Neuronal stem cell (in vitro differentiated cells): ENCODE data around the gene TAF11L5.
"Not testable (repeated sequence)": the region's sequence is repeated elsewhere in the genome, so short reads cannot be mapped to it uniquely, and the experiment has no call there.

Source experiments
- DNase-seq: peaks from one replicate; pipeline ENCODE4 v3.0.0-alpha.2; 2013; ENCODE audit warnings: low spot score
- H2AFZ ChIP-seq: one replicate; pipeline ENCODE4 v1.6.1; 2013; ENCODE audit warnings: mild to moderate bottlenecking, low read length, inconsistent platforms
- H2AK5ac ChIP-seq: 2 replicates; pipeline ENCODE4 v1.6.1; 2013; ENCODE audit warnings: low read depth, mild to moderate bottlenecking, inconsistent platforms, low read length, moderate library complexity, mixed read lengths
- H2BK120ac ChIP-seq: 2 replicates; pipeline ENCODE4 v1.6.1; 2013; ENCODE audit warnings: low read depth, mild to moderate bottlenecking, inconsistent platforms, low read length, moderate library complexity, mixed read lengths
- H2BK12ac ChIP-seq: one replicate; pipeline ENCODE4 v1.6.1; 2013; ENCODE audit warnings: low read length, inconsistent platforms
- H2BK15ac ChIP-seq: 2 replicates; pipeline ENCODE4 v1.6.1; 2013; ENCODE audit warnings: mild to moderate bottlenecking, low read length, inconsistent platforms, mixed read lengths
- H2BK5ac ChIP-seq: one replicate; pipeline ENCODE4 v1.6.1; 2013; ENCODE audit warnings: inconsistent platforms, mild to moderate bottlenecking, low read length, moderate library complexity
- H3K14ac ChIP-seq: one replicate; pipeline ENCODE4 v1.6.1; 2013; ENCODE audit warnings: low read length, inconsistent platforms
- H3K18ac ChIP-seq: 2 replicates; pipeline ENCODE4 v1.6.1; 2013; ENCODE audit warnings: low read length, inconsistent platforms
- H3K23ac ChIP-seq: 2 replicates; pipeline ENCODE4 v1.6.1; 2013; ENCODE audit warnings: low read depth, mild to moderate bottlenecking, mixed read lengths, low read length, inconsistent platforms; ENCODE audit not compliant: poor library complexity
- H3K27ac ChIP-seq: replicated peaks from 3 replicates; pipeline ENCODE4 v1.5.1; 2013; ENCODE audit warnings: low read length, inconsistent platforms
- H3K27me3 ChIP-seq, 3 experiments: 2 replicates each; pipeline ENCODE4 v1.6.1; 2013; ENCODE audit warnings: low read length in 3 of 3, mild to moderate bottlenecking in 2 of 3, inconsistent platforms in 1 of 3, low read depth in 1 of 3, mixed read lengths in 1 of 3, moderate library complexity in 1 of 3; ENCODE audit not compliant: control insufficient read depth in 3 of 3, insufficient read depth in 3 of 3
- H3K36me3 ChIP-seq, 2 donors: replicated peaks in 1 of 2; 2 replicates each; pipeline ENCODE4 v1.6.1; 2013; ENCODE audit warnings: low read length in 2 of 2; ENCODE audit not compliant: control insufficient read depth in 2 of 2, insufficient read depth in 2 of 2
- H3K4ac ChIP-seq: 2 replicates; pipeline ENCODE4 v1.6.1; 2013; ENCODE audit warnings: inconsistent platforms, mild to moderate bottlenecking, low read length, moderate library complexity
- H3K4me1 ChIP-seq, 2 donors: 1 replicate in 1 of 2; 2 replicates in 1 of 2; pipeline ENCODE4 v1.6.1; 2013; ENCODE audit warnings: low read length in 2 of 2, low read depth in 1 of 2; ENCODE audit not compliant: control insufficient read depth in 2 of 2, insufficient read depth in 1 of 2
- H3K4me2 ChIP-seq: one replicate; pipeline ENCODE4 v1.6.1; 2013; ENCODE audit warnings: mild to moderate bottlenecking, low read length, inconsistent platforms; ENCODE audit not compliant: insufficient read depth, poor library complexity, severe bottlenecking
- H3K4me3 ChIP-seq, 2 donors: 2 replicates each; pipeline ENCODE4 v1.5.1; 2013; ENCODE audit warnings: low read length in 2 of 2, mild to moderate bottlenecking in 2 of 2, inconsistent platforms in 1 of 2, moderate library complexity in 1 of 2
- H3K79me1 ChIP-seq: one replicate; pipeline ENCODE4 v1.6.1; 2013; ENCODE audit warnings: low read depth, mild to moderate bottlenecking, inconsistent platforms, low read length, moderate library complexity
- H3K9ac ChIP-seq: one replicate; pipeline ENCODE4 v1.6.1; 2013; ENCODE audit warnings: mild to moderate bottlenecking, low read depth, low read length, inconsistent platforms; ENCODE audit not compliant: poor library complexity
- H3K9me3 ChIP-seq, 2 donors: replicated peaks in 1 of 2; 2 replicates each; pipeline versions ENCODE3 to v1.6.1; 2013; ENCODE audit warnings: low read length in 2 of 2, mild to moderate bottlenecking in 2 of 2, inconsistent platforms in 1 of 2, low read depth in 1 of 2, mixed read lengths in 1 of 2, moderate library complexity in 1 of 2; ENCODE audit not compliant: control insufficient read depth in 2 of 2, insufficient read depth in 1 of 2
- H4K8ac ChIP-seq: one replicate; pipeline ENCODE4 v1.6.1; 2013; ENCODE audit warnings: low read depth, mild to moderate bottlenecking, inconsistent platforms, low read length, moderate library complexity
- H4K91ac ChIP-seq: one replicate; pipeline ENCODE4 v1.6.1; 2013; ENCODE audit warnings: low read length, low read depth, mild to moderate bottlenecking, inconsistent platforms; ENCODE audit not compliant: poor library complexity
- WGBS, 2 donors: extraction: QIAGEN DNeasy Blood & Tissue Kit; methylation state at CpG; one replicate each; pipeline ENCODE4 v1.1.7; 2013; ENCODE audit warnings: missing lambda C conversion rate in 2 of 2, mixed read lengths in 1 of 2; ENCODE audit not compliant: insufficient read length in 2 of 2, insufficient replicate concordance in 1 of 2; ENCODE audit errors: extremely low coverage in 2 of 2; 5-methylcytosine and 5-hydroxymethylcytosine counted together

Gene TAF11L5

GRCh38 chr5:17492770-17493169 lies 32.3 kb upstream of the TAF11L5 start:
- DNase-seq, result no peak
- Histone ChIP-seq H3K9ac (no peak overlapping the region), H3K4me1 (peaks cover 0 to 1% of the 10 kb centered on the region in 2 donors), H3K4me2 (no peak overlapping the region), H3K4ac (no peak overlapping the region), H3K79me1 (no peaks in the 10 kb centered on the region), H3K9me3 (no peaks in the 10 kb centered on the region), H2BK120ac (no peak overlapping the region), H2BK15ac (no peak overlapping the region), H4K8ac (no peak overlapping the region), H3K4me3 (no peak overlapping the region), H2BK12ac (no peak overlapping the region), H3K18ac (no peak overlapping the region), H3K27ac (no peak overlapping the region), H4K91ac (no peak overlapping the region), H2AK5ac (no peak overlapping the region), H3K27me3 (no peaks in the 10 kb centered on the region), H3K23ac (no peak overlapping the region), H2AFZ (no peak overlapping the region), H3K36me3 (no peaks in the 10 kb centered on the region), H2BK5ac (no peak overlapping the region), H3K14ac (no peak overlapping the region)
- WGBS, 2 donors, result no CpG with 5 or more reads among the region's 3 CpGs

- H3K9me3 ChIP-seq, result no peaks in the 10 kb centered on the region
- no CpG with 5 or more reads among the region's 4 CpGs for WGBS, 2 donors
- no peak overlapping the region for H4K8ac ChIP-seq
- H3K4ac ChIP-seq, result no peak overlapping the region
- H3K18ac ChIP-seq, result no peak overlapping the region
- H2AFZ ChIP-seq, result no peak overlapping the region
- H3K23ac ChIP-seq, result no peak overlapping the region
- H3K4me2 ChIP-seq, result no peak overlapping the region
- no peak overlapping the region for H2BK12ac ChIP-seq
- no peak overlapping the region for H2AK5ac ChIP-seq
- H3K4me1 ChIP-seq, result peaks cover 0 to 1% of the 10 kb centered on the region in 2 donors
- no peak overlapping the region for H3K27ac ChIP-seq
- no peak for DNase-seq
- H2BK5ac ChIP-seq, result no peak overlapping the region
- no peaks in the 10 kb centered on the region for H3K27me3 ChIP-seq
- no peak overlapping the region for H3K4me3 ChIP-seq
- H3K36me3 ChIP-seq, result no peaks in the 10 kb centered on the region
- no peak overlapping the region for H4K91ac ChIP-seq
- no peak overlapping the region for H3K14ac ChIP-seq
- no peak overlapping the region for H2BK120ac ChIP-seq
- no peaks in the 10 kb centered on the region for H3K79me1 ChIP-seq
- no peak overlapping the region for H3K9ac ChIP-seq
- no peak overlapping the region for H2BK15ac ChIP-seq
Measured at GRCh38 chr5:17497446-17497845, 27.6 kb upstream of the TAF11L5 start.

GRCh38 chr5:17497931-17498330 lies 27.1 kb upstream of the TAF11L5 start, which contains the start of gene TAF11L2:
TAF11L2 (plus strand) TSS chr5:17498231.
- WGBS, 2 donors, result no CpG with 5 or more reads among the region's 8 CpGs
- H4K8ac ChIP-seq, H2AK5ac ChIP-seq, H2BK15ac ChIP-seq, H3K4me2 ChIP-seq, H3K4me3 ChIP-seq, H3K9me3 ChIP-seq, H3K4me1 ChIP-seq, DNase-seq, H3K27me3 ChIP-seq, H3K4ac ChIP-seq, H2BK120ac ChIP-seq, H4K91ac ChIP-seq, H2AFZ ChIP-seq, H3K23ac ChIP-seq, H3K14ac ChIP-seq, H3K9ac ChIP-seq, H2BK5ac ChIP-seq, H2BK12ac ChIP-seq, H3K18ac ChIP-seq, H3K27ac ChIP-seq, H3K79me1 ChIP-seq, H3K36me3 ChIP-seq: not testable (repeated sequence)

GRCh38 chr5:17511775-17512325 lies 13.2 kb upstream of the TAF11L5 start:
- no peak overlapping the region for H2BK12ac ChIP-seq
- no peak for DNase-seq
- H4K91ac ChIP-seq, result no peak overlapping the region
- no peak overlapping the region for H3K23ac ChIP-seq
- H3K4me3 ChIP-seq, result no peak overlapping the region
- no peaks in the 10 kb centered on the region for H3K9me3 ChIP-seq
- no peaks in the 10 kb centered on the region for H3K79me1 ChIP-seq
- WGBS, 2 donors, result no CpG with 5 or more reads among the region's 17 CpGs
- no peak overlapping the region for H3K9ac ChIP-seq
- no peak overlapping the region for H4K8ac ChIP-seq
- H3K27ac ChIP-seq, result no peak overlapping the region
- no peak overlapping the region for H2BK15ac ChIP-seq
- H3K4ac ChIP-seq, result no peak overlapping the region
- H3K36me3 ChIP-seq, result no peaks in the 10 kb centered on the region
- no peaks in the 10 kb centered on the region for H3K27me3 ChIP-seq
- no peak overlapping the region for H3K14ac ChIP-seq
- H3K4me2 ChIP-seq, result no peak overlapping the region
- H3K18ac ChIP-seq, result peak overlapping the region; percentile 9
- no peak overlapping the region for H2BK120ac ChIP-seq
- no peak overlapping the region for H2BK5ac ChIP-seq
- no peaks in the 10 kb centered on the region for H3K4me1 ChIP-seq
- no peak overlapping the region for H2AK5ac ChIP-seq
- H2AFZ ChIP-seq, result no peak overlapping the region
